Activated CD8-positive, alpha-beta memory T cell treated with anti-CD3 and anti-CD28 coated beads, Interleukin-2, amount 50 U/mL, for 24 hours (primary cell): ENCODE results near the gene SCN8A.

Source experiments
- DNase-seq: peaks from one replicate; pipeline ENCODE4 v3.0.0-alpha.2; 2020; ENCODE audit errors: extremely low read depth

The SCN8A gene

DNA sequence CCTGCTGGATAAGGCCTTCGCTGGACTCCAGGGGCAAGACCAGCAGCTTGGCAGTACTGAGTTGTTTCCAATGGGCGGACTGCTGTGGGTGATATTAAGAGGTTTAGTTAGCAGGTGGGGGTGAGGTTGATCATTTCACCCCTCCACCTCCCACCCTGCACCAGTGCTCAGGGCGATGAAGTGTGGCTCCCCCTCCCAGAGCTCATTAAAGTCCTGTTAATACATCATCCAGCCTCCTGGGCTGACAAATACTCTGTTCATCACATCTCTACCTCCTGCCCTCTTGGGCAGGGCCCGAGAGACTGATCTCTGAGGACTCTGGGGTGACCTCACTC, 259.9 kb downstream of the SCN8A start:
- no peak for DNase-seq

DNA sequence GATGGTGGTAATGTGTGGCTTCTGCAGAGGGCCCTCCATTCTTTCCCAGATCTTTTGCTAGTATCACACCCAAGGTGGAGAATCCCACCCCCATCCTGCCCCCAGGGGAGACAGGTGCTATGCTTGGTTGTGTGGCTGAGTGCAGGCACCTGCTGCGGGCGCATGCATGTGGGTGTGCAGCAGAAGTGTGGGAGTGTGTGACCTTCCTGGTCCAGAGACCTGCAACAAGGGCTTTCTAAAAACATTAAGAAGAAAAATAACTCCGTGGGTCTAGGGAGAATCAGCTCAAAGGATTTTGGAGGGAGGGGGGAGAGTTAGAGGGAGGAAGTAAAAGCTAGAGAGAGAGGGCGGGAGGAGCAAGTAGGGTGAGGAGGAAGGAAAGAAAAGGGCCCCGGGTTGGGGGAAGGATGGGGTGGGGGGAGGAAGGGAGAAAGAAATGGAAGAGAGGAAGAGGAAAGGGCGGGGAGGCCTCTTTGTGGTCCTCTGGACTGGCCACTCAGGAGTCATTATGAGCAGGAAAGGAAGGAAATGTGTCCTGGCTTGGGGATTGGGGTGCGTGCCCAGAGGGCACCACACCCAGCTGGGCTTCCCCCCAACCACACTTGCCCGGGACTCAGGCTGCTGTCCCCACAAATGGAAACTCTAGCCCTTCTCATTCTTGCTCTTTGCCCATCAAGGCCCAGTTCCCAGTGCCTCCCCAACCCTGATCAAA, 260.5 kb downstream of the SCN8A start:
- DNase-seq, result no peak

DNA sequence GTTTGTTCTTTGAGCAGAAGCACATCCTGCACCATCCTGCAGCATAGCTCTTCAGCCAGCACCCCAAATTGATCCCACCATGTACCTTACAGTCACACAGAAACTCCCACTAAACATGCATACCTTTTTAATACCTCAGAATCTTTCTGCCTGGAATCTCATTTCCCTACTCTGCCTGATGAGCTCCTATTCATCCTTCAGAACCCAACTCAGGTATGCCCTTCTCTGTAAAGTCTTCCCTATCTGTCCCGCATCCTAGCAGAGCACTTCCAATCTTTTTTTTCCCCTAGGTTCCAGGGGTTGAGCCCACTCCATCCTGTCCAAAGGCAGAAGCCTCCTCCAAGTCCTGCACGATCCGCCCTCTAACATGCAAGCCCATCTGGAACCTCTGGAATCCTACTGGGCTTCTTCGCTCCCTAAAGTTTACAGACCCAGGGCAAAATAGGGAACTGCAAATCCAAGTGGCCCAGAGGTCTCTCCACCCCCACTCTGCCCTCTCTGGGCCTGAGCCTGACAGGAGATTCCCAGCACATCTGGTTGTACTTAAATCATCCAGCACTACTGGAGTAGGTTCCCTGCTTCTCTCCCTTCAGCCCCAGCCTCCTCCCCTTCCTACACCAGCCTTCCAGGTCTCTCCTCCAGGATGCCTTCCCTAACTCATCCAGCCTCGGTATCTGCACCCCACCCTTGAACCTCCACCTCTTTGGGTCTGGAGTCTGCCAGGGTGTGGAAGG, 261.5 kb downstream of the SCN8A start:
- DNase-seq, result no peak

DNA sequence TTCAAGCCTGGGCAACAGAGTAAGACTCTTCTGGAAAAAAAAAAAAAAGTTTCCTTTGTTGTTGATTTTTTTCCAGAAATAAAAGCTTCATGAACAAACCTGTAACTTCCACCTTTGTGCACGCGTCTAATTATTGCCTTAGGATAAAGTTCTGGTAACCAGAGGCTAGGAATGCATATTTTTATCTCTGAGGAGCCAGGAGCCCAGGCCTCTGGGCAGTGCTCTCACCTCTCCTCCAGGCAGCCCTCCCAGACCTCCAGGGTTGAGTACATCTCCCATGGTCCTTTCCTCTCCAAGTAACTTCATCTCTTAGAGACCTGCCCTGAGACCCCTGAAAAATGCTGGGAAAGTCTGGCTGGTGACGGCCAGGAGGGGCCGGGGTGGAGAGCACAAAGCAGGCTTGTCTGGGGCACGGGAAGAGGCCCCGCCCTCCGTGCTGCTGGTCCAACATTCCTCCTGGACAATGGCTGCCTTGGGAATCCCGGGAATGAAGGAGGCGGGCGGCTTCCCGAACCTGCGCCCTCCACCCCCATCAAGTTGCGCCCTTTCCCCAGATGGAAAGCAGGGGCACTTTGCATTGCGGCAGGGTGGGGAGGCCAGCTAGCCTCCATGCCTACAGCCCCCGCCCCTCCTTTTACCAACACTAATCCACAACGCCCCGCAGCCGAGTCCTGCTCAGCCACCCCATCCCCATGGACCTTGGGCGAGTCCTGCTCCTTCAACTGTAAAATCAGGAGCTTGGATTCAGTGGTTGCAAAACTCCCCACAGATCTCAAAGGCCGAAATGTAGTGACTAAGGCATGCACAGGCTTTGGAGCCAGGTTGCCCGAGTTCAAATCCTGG, 264.8 kb downstream of the SCN8A start:
- no peak for DNase-seq

DNA sequence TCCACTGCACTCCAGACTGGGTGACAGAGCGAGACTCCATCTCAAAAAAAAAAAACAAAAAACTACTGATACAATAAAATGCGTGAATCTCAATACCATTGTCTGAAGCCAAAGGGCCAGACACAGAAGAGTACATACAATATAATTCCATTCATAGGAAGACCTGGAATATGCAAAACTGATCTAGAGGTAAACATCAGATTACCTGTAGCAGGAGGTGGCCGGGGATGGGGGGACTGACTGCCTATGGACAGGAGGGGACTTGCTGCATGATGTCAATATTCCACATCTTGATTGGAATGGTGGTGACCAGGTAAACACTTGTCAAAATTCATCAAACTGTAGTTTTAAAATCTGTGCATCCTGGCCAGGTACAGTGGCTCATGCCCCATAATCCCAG, 270.0 kb downstream of the SCN8A start:
- DNase-seq, result no peak
